Skeletal muscle satellite cell (primary cell): ENCODE data around the gene PCDHGB6.
"Not testable (repeated sequence)": the region's sequence is repeated elsewhere in the genome, so short reads cannot be mapped to it uniquely, and the experiment has no call there.

Source experiments
- H3K27me3 ChIP-seq: 2 replicates; pipeline ENCODE4 v1.7.0; 2013; ENCODE audit warnings: low read length; ENCODE audit not compliant: control insufficient read depth, insufficient read depth
- H3K36me3 ChIP-seq: 2 replicates; pipeline ENCODE4 v1.7.0; 2013; ENCODE audit warnings: mild to moderate bottlenecking, control low read depth, low read length; ENCODE audit not compliant: insufficient read depth
- H3K4me1 ChIP-seq: 2 replicates; pipeline ENCODE4 v1.7.0; 2013; ENCODE audit warnings: low read length; ENCODE audit not compliant: control insufficient read depth, insufficient read depth
- H3K4me2 ChIP-seq: 2 replicates; pipeline ENCODE4 v1.7.0; 2013; ENCODE audit warnings: mild to moderate bottlenecking, low read length
- H3K4me3 ChIP-seq: 2 replicates; pipeline ENCODE4 v1.7.0; 2013; ENCODE audit warnings: low read length
- H3K9ac ChIP-seq: 2 replicates; pipeline ENCODE4 v1.7.0; 2013; ENCODE audit warnings: mild to moderate bottlenecking, low read depth, low read length, moderate library complexity
- H3K9me3 ChIP-seq: replicated peaks from 2 replicates; pipeline ENCODE4 v1.7.0; 2013; ENCODE audit warnings: mild to moderate bottlenecking, control low read depth, low read length

The PCDHGB6 gene

DNA sequence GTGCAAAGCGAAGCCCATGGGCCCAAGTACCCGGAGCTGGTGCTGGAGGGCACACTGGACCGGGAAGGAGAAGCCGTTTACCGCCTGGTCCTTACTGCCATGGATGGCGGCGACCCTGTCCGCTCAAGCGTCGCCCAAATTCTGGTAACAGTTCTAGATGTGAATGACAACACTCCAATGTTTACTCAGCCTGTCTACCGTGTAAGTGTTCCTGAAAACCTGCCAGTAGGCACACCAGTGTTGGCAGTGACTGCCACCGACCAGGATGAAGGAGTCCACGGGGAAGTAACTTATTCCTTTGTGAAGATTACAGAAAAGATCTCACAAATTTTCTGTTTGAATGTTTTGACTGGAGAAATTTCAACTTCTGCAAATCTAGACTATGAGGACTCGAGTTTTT lies 33.2 kb upstream of the PCDHGB6 start:
- Histone ChIP-seq H3K36me3 (peaks cover 3% of the 10 kb centered on the region), H3K9ac (no peak overlapping the region), H3K27me3 (no peaks in the 10 kb centered on the region), H3K9me3 (peaks cover 38% of the 10 kb centered on the region), H3K4me3 (peak overlapping the region; percentile 64), H3K4me2 (peak overlapping the region; percentile 74), H3K4me1 (no peaks in the 10 kb centered on the region)

GRCh38 chr5:141375444-141376155 lies 32.2 kb upstream of the PCDHGB6 start:
- H3K4me1 ChIP-seq, H3K4me3 ChIP-seq, H3K9ac ChIP-seq, H3K27me3 ChIP-seq, H3K4me2 ChIP-seq, H3K36me3 ChIP-seq: not testable (repeated sequence)
- peaks cover 37% of the 10 kb centered on the region for H3K9me3 ChIP-seq

GRCh38 chr5:141382469-141383294 lies 25.1 kb upstream of the PCDHGB6 start, which contains the start of gene PCDHGA7:
PCDHGA7 (plus strand) TSS chr5:141382742; CDS start chr5:141382900, 158 bp downstream.
- no peaks in the 10 kb centered on the region for H3K4me1 ChIP-seq
- H3K9me3 ChIP-seq = peaks cover 7% of the 10 kb centered on the region
- no peaks in the 10 kb centered on the region for H3K27me3 ChIP-seq
- no peaks in the 10 kb centered on the region for H3K36me3 ChIP-seq
- H3K4me2 ChIP-seq = peak within 1 kb of the TSS; percentile 57
- H3K4me3 ChIP-seq = peak within 1 kb of the TSS; percentile 74
- peak within 1 kb of the TSS; percentile 62 for H3K9ac ChIP-seq

DNA sequence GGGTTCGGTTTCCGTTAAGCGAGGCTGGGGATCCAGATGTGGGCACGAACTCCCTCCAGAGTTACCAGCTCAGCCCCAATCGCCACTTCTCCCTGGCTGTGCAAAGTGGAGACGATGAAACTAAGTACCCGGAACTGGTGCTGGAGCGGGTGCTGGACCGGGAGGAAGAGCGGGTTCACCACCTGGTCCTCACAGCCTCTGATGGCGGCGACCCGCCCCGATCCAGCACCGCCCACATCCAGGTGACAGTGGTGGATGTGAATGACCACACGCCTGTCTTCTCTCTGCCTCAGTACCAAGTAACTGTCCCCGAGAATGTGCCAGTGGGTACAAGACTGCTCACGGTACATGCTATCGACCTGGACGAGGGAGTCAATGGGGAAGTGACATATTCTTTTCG lies 24.5 kb upstream of the PCDHGB6 start:
- Histone ChIP-seq H3K4me1 (no peaks in the 10 kb centered on the region), H3K9ac (peak overlapping the region; percentile 62), H3K9me3 (peaks cover 8% of the 10 kb centered on the region), H3K4me3 (peak overlapping the region; percentile 74), H3K27me3 (no peaks in the 10 kb centered on the region), H3K36me3 (no peaks in the 10 kb centered on the region), H3K4me2 (peak overlapping the region; percentile 57)

- Histone ChIP-seq H3K4me1 (no peaks in the 10 kb centered on the region), H3K9ac (no peak overlapping the region), H3K9me3 (peaks cover 21% of the 10 kb centered on the region), H3K36me3 (no peaks in the 10 kb centered on the region), H3K4me3 (no peak overlapping the region), H3K27me3 (no peaks in the 10 kb centered on the region), H3K4me2 (no peak overlapping the region)
Measured at GRCh38 chr5:141384471-141385267, 23.2 kb upstream of the PCDHGB6 start.

DNA sequence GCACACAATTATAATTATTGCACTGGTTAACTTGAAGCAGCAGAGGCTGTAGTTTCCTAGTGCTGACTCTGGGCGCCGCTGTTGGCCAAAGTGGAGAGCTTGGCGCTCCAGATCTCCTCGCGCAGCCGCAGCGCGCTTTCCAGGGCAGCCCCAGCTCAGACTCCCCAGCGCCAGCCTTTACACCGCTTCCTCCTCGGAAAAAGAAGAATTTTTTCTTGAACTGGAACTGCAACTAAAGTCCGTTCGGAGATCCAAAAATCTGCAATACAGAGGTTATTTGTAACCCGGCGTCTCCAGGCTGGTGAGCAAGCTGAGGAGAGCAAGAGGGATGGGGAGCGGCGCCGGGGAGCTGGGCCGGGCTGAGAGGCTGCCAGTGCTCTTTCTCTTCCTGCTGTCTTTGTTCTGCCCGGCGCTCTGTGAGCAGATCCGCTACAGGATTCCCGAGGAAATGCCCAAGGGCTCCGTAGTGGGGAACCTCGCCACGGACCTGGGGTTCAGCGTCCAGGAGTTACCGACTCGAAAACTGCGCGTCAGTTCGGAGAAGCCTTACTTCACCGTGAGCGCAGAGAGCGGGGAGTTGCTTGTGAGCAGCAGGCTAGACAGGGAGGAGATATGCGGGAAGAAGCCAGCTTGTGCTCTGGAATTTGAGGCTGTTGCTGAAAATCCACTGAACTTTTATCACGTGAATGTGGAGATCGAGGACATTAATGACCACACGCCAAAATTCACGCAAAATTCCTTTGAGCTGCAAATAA lies 20.1 kb upstream of the PCDHGB6 start, which contains the start of gene PCDHGB4:
Gene PCDHGB4 (plus strand): TSS at position 142 of the 755 bp plus-strand sequence. CDS start 187 bp downstream, at position 329.
- Histone ChIP-seq H3K9me3 (peaks cover 28% of the 10 kb centered on the region), H3K4me2 (peak within 1 kb of the TSS; percentile 54), H3K4me3 (peak within 1 kb of the TSS; percentile 44)
- not testable (repeated sequence) for H3K9ac ChIP-seq, H3K27me3 ChIP-seq, H3K36me3 ChIP-seq, H3K4me1 ChIP-seq

DNA sequence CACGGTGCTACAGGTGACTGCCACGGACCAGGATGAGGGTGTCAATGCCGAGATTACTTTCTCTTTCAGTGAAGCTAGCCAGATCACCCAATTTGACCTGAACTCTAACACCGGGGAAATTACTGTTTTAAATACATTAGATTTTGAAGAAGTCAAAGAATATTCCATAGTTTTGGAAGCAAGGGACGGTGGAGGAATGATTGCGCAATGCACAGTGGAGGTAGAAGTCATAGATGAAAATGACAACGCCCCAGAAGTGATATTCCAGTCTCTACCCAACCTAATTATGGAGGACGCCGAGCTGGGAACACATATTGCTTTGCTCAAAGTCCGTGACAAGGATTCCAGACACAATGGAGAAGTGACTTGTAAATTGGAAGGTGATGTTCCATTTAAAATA lies 19.2 kb upstream of the PCDHGB6 start:
- Histone ChIP-seq H3K36me3 (peaks cover 5% of the 10 kb centered on the region), H3K9ac (no peak overlapping the region), H3K4me2 (no peak overlapping the region), H3K4me3 (no peak overlapping the region), H3K4me1 (no peaks in the 10 kb centered on the region), H3K27me3 (no peaks in the 10 kb centered on the region), H3K9me3 (peaks cover 32% of the 10 kb centered on the region)

GRCh38 chr5:141389153-141390042 lies 18.4 kb upstream of the PCDHGB6 start:
- Histone ChIP-seq H3K9me3 (peaks cover 35% of the 10 kb centered on the region), H3K9ac (no peak overlapping the region), H3K27me3 (no peaks in the 10 kb centered on the region), H3K4me1 (no peaks in the 10 kb centered on the region), H3K36me3 (peaks cover 5% of the 10 kb centered on the region), H3K4me3 (no peak overlapping the region), H3K4me2 (no peak overlapping the region)

DNA sequence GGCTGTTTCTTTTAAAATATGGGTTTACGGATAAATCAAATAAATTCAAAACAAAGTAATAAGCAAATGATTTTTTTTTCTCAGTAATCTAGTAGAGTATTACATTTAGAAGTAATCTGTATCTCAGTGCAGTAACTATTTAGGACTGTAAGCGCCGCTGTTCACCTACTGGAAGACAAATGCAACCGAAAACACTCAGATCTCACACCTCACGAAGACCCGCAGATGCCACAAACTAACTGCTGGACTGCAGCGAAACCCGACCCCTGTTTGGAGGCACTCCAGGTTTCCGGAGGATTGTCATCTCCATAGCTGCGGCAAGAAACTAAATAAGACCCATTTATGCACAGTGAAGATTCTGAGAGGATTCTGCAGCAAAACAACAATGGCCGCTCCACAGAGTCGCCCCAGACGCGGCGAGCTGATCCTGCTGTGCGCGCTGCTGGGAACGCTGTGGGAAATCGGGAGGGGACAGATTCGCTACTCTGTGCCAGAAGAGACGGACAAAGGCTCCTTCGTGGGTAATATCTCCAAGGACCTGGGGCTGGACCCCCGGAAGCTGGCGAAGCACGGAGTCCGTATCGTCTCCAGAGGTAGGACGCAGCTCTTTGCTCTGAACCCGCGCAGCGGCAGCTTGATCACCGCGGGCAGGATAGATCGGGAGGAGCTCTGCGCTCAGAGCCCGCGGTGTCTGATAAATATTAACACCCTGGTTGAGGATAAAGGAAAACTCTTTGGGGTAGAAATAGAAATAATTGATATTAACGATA lies 15.2 kb upstream of the PCDHGB6 start, which contains the start of gene PCDHGA8:
Gene PCDHGA8 (plus strand): TSS at position 205 of the 770 bp plus-strand sequence. CDS start 181 bp downstream, at position 386.
- no peak within 1 kb of the TSS for H3K9ac ChIP-seq
- H3K4me1 ChIP-seq = no peaks in the 10 kb centered on the region
- peaks cover 39% of the 10 kb centered on the region for H3K9me3 ChIP-seq
- peaks cover 5% of the 10 kb centered on the region for H3K36me3 ChIP-seq
- no peaks in the 10 kb centered on the region for H3K27me3 ChIP-seq
- peak within 1 kb of the TSS; percentile 22 for H3K4me3 ChIP-seq
- no peak within 1 kb of the TSS for H3K4me2 ChIP-seq
